C4-2B (cell line): ENCODE results near the gene RPN2.

Experiments
- H3K27ac ChIP-seq: fragments of 450-650 bp; 2 replicates; pipeline ENCODE4 v1.5.1; 2017
- ZFX ChIP-seq: fragments of 450-650 bp; IDR thresholded peaks from 2 replicates; pipeline ENCODE4 v1.6.1; 2017
- TF ChIP-seq, protein P1 (sequence below): fragments of 450-650 bp; conservative IDR thresholded peaks from 2 replicates; pipeline ENCODE4 v1.5.1; 2017; ENCODE audit warnings: mild to moderate bottlenecking

The RPN2 gene

GRCh38 chr20:37260923-37261322, 81.8 kb downstream of the RPN2 start:
- no peak for TF ChIP-seq ZFX
- TF ChIP-seq, protein P1, sequence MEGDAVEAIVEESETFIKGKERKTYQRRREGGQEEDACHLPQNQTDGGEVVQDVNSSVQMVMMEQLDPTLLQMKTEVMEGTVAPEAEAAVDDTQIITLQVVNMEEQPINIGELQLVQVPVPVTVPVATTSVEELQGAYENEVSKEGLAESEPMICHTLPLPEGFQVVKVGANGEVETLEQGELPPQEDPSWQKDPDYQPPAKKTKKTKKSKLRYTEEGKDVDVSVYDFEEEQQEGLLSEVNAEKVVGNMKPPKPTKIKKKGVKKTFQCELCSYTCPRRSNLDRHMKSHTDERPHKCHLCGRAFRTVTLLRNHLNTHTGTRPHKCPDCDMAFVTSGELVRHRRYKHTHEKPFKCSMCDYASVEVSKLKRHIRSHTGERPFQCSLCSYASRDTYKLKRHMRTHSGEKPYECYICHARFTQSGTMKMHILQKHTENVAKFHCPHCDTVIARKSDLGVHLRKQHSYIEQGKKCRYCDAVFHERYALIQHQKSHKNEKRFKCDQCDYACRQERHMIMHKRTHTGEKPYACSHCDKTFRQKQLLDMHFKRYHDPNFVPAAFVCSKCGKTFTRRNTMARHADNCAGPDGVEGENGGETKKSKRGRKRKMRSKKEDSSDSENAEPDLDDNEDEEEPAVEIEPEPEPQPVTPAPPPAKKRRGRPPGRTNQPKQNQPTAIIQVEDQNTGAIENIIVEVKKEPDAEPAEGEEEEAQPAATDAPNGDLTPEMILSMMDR, result no peak
- H3K27ac ChIP-seq, result no peak overlapping the region

DNA sequence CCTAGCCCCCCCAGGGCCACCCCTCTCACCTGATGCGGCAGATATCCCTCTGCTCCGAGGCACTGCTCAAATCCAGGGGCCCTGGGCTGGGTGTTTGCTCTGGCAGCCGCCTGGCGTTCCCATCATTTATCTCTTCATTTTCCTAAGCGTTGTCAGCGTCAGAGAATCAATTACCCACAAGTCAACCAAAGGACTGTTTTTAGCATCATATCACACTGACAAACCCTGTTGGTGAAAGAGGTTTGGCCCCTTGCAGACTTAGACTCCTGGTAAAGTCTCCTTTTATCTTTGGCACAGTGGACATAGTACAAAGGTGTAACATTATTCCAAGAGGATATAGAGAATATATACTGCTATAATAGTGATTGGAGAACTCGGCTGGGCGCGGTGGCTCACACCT, 82.6 kb downstream of the RPN2 start, which contains the start of gene GHRH:
Gene GHRH, minus strand, starts transcription at position 101 of the 400 bp plus-strand sequence. CDS start 4,925 bp downstream, outside the sequence.
- H3K27ac ChIP-seq, result no peak within 1 kb of the TSS
- TF ChIP-seq, protein P1, result no peak
- TF ChIP-seq ZFX, result no peak

DNA sequence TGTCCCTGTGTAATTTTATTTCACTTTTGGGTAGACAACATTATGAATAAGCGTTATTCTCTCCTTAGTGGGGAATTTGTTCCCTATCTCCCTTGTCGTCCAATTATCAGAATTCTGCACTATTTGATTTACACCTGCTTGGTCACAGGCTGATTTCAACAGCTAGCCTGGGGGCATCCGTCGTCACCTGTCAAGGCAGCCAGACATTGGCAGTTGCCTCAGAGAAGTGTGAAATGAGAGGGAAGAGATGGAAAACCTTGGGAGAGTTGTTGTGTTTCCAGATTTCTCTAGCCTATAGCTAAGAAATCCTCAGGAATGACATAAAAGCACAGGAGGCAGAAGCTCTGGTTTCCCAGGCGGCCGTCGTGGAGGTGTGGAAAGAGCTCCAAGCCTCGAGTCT, 83.4 kb downstream of the RPN2 start:
- TF ChIP-seq, protein P1, result no peak
- no peak for TF ChIP-seq ZFX
- no peak overlapping the region for H3K27ac ChIP-seq

DNA sequence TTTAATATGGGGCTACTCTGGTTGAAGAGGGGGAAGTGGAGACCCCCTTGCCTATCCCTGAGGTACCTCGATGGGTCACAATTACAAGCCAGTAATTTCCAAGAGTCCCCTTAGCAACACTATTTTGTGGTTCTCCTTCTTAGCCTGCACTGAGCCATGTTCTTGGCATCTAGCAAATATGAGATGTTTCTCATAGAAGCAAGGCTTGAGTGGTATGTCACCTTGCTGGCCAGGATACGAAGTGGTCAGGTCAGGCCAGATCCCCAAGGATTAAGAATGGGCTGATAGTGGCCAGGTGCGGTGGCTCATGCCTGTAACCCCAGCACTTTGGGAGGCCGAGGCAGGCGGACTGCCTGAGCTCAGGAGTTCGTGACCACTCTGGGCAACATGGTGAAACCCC, 84.6 kb downstream of the RPN2 start:
- no peak overlapping the region for H3K27ac ChIP-seq
- TF ChIP-seq, protein P1, result no peak
- TF ChIP-seq ZFX, result no peak

DNA sequence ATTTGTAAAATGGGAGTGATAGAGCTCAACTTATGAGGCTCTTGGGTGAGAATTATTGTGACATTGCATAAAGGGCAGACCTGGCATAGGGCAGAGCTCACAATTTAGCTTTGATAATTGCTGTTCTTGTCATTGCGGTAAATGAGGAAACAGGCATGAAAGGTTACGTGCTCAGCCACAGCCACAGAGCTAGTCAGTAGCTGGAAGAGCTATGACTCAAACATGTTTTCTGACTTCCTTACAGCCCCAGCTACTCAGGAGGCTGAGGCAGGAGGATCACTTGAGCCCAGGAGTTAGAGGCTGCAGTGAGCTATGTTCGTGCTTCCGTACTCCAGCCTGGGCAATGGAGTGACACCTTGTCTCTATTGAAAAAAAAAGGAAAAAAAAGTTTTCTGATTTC, 86.0 kb downstream of the RPN2 start:
- H3K27ac ChIP-seq, result no peak overlapping the region
- TF ChIP-seq ZFX, result no peak
- TF ChIP-seq, protein P1, result no peak

GRCh38 chr20:37266940-37267666, 88.0 kb downstream of the RPN2 start:
- no peak for TF ChIP-seq ZFX
- TF ChIP-seq, protein P1, result no peak
- no peak overlapping the region for H3K27ac ChIP-seq

GRCh38 chr20:37267667-37268313, 88.7 kb downstream of the RPN2 start:
- TF ChIP-seq, protein P1, result no peak
- TF ChIP-seq ZFX, result no peak
- no peak overlapping the region for H3K27ac ChIP-seq
